HepG2 (cell line): ENCODE results near the gene ATOSB. TPM values are rescaled to one million over a fixed set of nuclear protein-coding genes. Genes with fewer than 3 reads are reported as not detected.

Experiments
- ATF7-NPFF ChIP-seq: sonication (generic); formaldehyde crosslinking; IDR thresholded peaks from 2 replicates; pipeline ENCODE4 v1.8.1; 2023; ENCODE audit warnings: mild to moderate bottlenecking, low read depth, missing genetic modification reagents, moderate library complexity
- ELF1 ChIP-seq: sonication (generic); formaldehyde crosslinking; IDR thresholded peaks from 2 replicates; pipeline ENCODE4 v1.4.0; 2020; ENCODE audit warnings: missing genetic modification reagents
- HIVEP1 ChIP-seq: sonication (generic); formaldehyde crosslinking; IDR thresholded peaks from 2 replicates; pipeline ENCODE4 v1.4.0; 2020; ENCODE audit warnings: mild to moderate bottlenecking, missing genetic modification reagents
- SMAD1 ChIP-seq: sonication (generic); formaldehyde crosslinking; IDR thresholded peaks from 2 replicates; pipeline ENCODE4 v1.4.0; 2020; ENCODE audit warnings: missing genetic modification reagents, low read depth, mild to moderate bottlenecking, borderline replicate concordance
- TP53 ChIP-seq: sonication (generic); formaldehyde crosslinking; conservative IDR thresholded peaks from 2 replicates; pipeline ENCODE4 v1.4.0; 2020; ENCODE audit warnings: missing genetic modification reagents
- YEATS4 ChIP-seq: sonication (generic); formaldehyde crosslinking; IDR thresholded peaks from 2 replicates; pipeline ENCODE4 v1.4.0; 2020; ENCODE audit warnings: missing genetic modification reagents, borderline replicate concordance
- ZNF136 ChIP-seq: sonication (generic); formaldehyde crosslinking; IDR thresholded peaks from 2 replicates; pipeline ENCODE4 v1.8.1; 2022; ENCODE audit warnings: low read depth, mild to moderate bottlenecking, moderate library complexity, missing genetic modification reagents
- ZNF558 ChIP-seq: sonication (generic); formaldehyde crosslinking; IDR thresholded peaks from 2 replicates; pipeline ENCODE4 v1.9.0; 2022; ENCODE audit warnings: mild to moderate bottlenecking, missing genetic modification reagents, borderline replicate concordance
- ZNF883 ChIP-seq: sonication (generic); formaldehyde crosslinking; IDR thresholded peaks from 2 replicates; pipeline ENCODE4 v1.5.1; 2020; ENCODE audit warnings: mild to moderate bottlenecking, missing genetic modification reagents; ENCODE audit errors: not compliant biosample characterization
- polyA plus RNA-seq, 8 experiments: library from polyadenylated mRNA; depleted of rRNA in 3 of 8; stranded (reverse) in 7 of 8; unstranded in 1 of 8; fragments of >200 nt; fragmentation: Illumina TruSeq in 4 of 8; extraction: Trizol in 4 of 8; gene quantifications; 2 replicates each; pipeline versions ENCODE4 v1.2.1 to v1.2.3, GENCODE V29; 2011 to 2016; ENCODE audit warnings: low read depth in 4 of 8, missing spikeins in 1 of 8, mixed read lengths in 1 of 8; ENCODE audit not compliant: insufficient read depth in 1 of 8
- total RNA-seq, 5 experiments: library from RNA; depleted of rRNA; stranded (reverse); fragments of >200 nt; fragmentation: Illumina TruSeq; extraction: Trizol; gene quantifications; 2 replicates each; pipeline ENCODE4 v1.2.3, GENCODE V29; 2016; ENCODE audit warnings: low read depth in 1 of 5
- TF ChIP-seq, protein P1 (sequence below), 2 experiments: sonication (generic) in 1 of 2; formaldehyde crosslinking in 1 of 2; IDR thresholded peaks; 2 replicates each; pipeline versions ENCODE4 v1.6.1 to v1.9.0; 2014 to 2022; ENCODE audit warnings: antibody characterized with exemption in 1 of 2, borderline replicate concordance in 1 of 2, inconsistent platforms in 1 of 2, low read depth in 1 of 2, missing genetic modification reagents in 1 of 2
- TF ChIP-seq, protein P2 (sequence below): sonication (generic); formaldehyde crosslinking; IDR thresholded peaks from 2 replicates; pipeline ENCODE4 v1.8.1; 2023; ENCODE audit warnings: missing genetic modification reagents, inconsistent platforms, borderline replicate concordance
- TF ChIP-seq, protein P3 (sequence below): sonication (generic); formaldehyde crosslinking; IDR thresholded peaks from 2 replicates; pipeline ENCODE4 v1.4.0; 2020; ENCODE audit warnings: missing genetic modification reagents
- TF ChIP-seq, protein P4 (sequence below): sonication (generic); formaldehyde crosslinking; IDR thresholded peaks from 2 replicates; pipeline ENCODE4 v1.4.0; 2020; ENCODE audit warnings: missing genetic modification reagents

The ATOSB gene
- total and polyA plus RNA-seq, 2 of the 13 experiments (the other 11 are each of a cell fraction or from before 2014, with no cell fraction given) = 1.9 to 6.4 TPM

DNA sequence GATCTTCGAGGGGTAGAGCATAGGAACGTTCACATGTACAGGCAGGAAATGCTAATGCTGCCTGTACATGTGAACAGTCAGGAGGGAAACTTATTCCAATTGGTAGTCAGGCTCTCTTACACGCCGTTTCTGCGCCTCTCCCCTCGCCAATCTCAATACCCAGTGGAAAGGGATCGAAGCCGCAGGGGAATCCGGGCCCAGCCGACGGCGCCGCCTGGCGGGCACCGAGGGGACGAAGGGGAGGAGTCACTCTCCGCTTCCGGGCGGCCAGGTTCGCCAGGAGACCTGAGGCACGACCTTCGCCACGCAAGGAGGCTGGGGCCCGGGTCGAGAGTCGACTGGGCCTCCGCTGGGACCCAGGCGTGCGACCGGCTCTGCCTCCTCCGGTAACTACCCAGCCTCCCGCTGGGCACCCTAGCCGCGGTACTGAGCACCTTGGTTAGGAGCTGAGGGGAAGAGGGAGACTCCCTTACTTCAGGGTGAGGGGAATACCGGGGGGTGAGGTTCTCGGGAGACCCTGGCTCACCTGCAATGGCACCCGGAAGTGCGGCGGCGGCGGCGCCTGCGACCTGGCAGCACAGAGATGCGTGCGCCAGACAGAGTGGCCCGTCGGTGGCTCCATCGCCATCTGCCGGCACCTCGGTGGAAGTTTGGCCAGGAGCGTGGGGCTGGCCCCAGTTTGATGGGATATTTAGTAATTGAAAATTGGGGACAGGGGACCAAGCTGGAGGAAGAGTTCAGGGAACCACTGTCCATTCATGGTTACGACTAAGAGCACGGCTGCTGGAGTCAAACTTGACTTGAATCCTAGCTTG is 19.4 kb downstream of the ATOSB start, which contains the start of gene PIGO (continued):
- TF ChIP-seq, protein P1, sequence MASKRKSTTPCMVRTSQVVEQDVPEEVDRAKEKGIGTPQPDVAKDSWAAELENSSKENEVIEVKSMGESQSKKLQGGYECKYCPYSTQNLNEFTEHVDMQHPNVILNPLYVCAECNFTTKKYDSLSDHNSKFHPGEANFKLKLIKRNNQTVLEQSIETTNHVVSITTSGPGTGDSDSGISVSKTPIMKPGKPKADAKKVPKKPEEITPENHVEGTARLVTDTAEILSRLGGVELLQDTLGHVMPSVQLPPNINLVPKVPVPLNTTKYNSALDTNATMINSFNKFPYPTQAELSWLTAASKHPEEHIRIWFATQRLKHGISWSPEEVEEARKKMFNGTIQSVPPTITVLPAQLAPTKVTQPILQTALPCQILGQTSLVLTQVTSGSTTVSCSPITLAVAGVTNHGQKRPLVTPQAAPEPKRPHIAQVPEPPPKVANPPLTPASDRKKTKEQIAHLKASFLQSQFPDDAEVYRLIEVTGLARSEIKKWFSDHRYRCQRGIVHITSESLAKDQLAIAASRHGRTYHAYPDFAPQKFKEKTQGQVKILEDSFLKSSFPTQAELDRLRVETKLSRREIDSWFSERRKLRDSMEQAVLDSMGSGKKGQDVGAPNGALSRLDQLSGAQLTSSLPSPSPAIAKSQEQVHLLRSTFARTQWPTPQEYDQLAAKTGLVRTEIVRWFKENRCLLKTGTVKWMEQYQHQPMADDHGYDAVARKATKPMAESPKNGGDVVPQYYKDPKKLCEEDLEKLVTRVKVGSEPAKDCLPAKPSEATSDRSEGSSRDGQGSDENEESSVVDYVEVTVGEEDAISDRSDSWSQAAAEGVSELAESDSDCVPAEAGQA (IDR thresholded peaks at IDR 0.05; ENCODE audit: low read depth) = no peak; the same call in 1 of the 2 replicates
- TF ChIP-seq, protein P1 (CRISPR knock-in tag; IDR thresholded peaks at IDR 0.05; ENCODE audit: borderline replicate concordance) = no peak
- TF ChIP-seq ZNF558 (CRISPR knock-in tag) (peak; percentile 93), ZNF136 (CRISPR knock-in tag) (no peak; the same call in 1 of the 2 replicates), TP53 (CRISPR knock-in tag) (no peak), ZNF883 (CRISPR knock-in tag) (peak; percentile 82), ATF7-NPFF (peak; percentile 91), ELF1 (peak; percentile 99), SMAD1 (CRISPR knock-in tag) (peak; percentile 70; the same call in 1 of the 2 replicates), HIVEP1 (CRISPR knock-in tag) (peak; percentile 78; the same call in 1 of the 2 replicates), YEATS4 (CRISPR knock-in tag) (peak; percentile 100)
- TF ChIP-seq, protein P2, sequence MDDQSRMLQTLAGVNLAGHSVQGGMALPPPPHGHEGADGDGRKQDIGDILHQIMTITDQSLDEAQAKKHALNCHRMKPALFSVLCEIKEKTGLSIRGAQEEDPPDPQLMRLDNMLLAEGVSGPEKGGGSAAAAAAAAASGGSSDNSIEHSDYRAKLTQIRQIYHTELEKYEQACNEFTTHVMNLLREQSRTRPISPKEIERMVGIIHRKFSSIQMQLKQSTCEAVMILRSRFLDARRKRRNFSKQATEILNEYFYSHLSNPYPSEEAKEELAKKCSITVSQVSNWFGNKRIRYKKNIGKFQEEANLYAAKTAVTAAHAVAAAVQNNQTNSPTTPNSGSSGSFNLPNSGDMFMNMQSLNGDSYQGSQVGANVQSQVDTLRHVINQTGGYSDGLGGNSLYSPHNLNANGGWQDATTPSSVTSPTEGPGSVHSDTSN (CRISPR knock-in tag) = no peak
- TF ChIP-seq, protein P3, sequence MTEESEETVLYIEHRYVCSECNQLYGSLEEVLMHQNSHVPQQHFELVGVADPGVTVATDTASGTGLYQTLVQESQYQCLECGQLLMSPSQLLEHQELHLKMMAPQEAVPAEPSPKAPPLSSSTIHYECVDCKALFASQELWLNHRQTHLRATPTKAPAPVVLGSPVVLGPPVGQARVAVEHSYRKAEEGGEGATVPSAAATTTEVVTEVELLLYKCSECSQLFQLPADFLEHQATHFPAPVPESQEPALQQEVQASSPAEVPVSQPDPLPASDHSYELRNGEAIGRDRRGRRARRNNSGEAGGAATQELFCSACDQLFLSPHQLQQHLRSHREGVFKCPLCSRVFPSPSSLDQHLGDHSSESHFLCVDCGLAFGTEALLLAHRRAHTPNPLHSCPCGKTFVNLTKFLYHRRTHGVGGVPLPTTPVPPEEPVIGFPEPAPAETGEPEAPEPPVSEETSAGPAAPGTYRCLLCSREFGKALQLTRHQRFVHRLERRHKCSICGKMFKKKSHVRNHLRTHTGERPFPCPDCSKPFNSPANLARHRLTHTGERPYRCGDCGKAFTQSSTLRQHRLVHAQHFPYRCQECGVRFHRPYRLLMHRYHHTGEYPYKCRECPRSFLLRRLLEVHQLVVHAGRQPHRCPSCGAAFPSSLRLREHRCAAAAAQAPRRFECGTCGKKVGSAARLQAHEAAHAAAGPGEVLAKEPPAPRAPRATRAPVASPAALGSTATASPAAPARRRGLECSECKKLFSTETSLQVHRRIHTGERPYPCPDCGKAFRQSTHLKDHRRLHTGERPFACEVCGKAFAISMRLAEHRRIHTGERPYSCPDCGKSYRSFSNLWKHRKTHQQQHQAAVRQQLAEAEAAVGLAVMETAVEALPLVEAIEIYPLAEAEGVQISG (CRISPR knock-in tag) = peak; percentile 100
- TF ChIP-seq, protein P4, sequence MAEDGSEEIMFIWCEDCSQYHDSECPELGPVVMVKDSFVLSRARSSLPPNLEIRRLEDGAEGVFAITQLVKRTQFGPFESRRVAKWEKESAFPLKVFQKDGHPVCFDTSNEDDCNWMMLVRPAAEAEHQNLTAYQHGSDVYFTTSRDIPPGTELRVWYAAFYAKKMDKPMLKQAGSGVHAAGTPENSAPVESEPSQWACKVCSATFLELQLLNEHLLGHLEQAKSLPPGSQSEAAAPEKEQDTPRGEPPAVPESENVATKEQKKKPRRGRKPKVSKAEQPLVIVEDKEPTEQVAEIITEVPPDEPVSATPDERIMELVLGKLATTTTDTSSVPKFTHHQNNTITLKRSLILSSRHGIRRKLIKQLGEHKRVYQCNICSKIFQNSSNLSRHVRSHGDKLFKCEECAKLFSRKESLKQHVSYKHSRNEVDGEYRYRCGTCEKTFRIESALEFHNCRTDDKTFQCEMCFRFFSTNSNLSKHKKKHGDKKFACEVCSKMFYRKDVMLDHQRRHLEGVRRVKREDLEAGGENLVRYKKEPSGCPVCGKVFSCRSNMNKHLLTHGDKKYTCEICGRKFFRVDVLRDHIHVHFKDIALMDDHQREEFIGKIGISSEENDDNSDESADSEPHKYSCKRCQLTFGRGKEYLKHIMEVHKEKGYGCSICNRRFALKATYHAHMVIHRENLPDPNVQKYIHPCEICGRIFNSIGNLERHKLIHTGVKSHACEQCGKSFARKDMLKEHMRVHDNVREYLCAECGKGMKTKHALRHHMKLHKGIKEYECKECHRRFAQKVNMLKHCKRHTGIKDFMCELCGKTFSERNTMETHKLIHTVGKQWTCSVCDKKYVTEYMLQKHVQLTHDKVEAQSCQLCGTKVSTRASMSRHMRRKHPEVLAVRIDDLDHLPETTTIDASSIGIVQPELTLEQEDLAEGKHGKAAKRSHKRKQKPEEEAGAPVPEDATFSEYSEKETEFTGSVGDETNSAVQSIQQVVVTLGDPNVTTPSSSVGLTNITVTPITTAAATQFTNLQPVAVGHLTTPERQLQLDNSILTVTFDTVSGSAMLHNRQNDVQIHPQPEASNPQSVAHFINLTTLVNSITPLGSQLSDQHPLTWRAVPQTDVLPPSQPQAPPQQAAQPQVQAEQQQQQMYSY (CRISPR knock-in tag) = no peak
